A549 (cell line): ENCODE measurements around the gene FAM111B. TPM values are rescaled to one million over a fixed set of nuclear protein-coding genes. Genes with fewer than 3 reads are reported as not detected.

Experiments used
- ATAC-seq, 2 experiments: fragments of 200-7000 bp in 1 of 2; fragments of >200 bp in 1 of 2; cut with Nextera tagmentation in 1 of 2; cut with Tn5 transposase in 1 of 2; 3 replicates each; pipeline versions ENCODE4 v1.8.0 to v1.9.1; 2018 to 2020; ENCODE audit warnings: mild to moderate bottlenecking in 1 of 2, moderate library complexity in 1 of 2
- CTCF ChIA-PET: fragments of 300-600 bp; sonication (Branson Sonifier 250); formaldehyde crosslinking; extraction: SDS; loops from one replicate; lab custom pipeline; 2021; ENCODE audit warnings: antibody characterized with exemption, inconsistent platforms; lab: Yijun Ruan, JAX
- POLR2A ChIA-PET: fragments of 350-600 bp; formaldehyde crosslinking; extraction: SDS; loops from one replicate; lab custom pipeline; 2021; ENCODE audit warnings: antibody characterized with exemption, inconsistent platforms; lab: Yijun Ruan, JAX
- DNase-seq, 2 experiments: peaks; one replicate each; pipeline versions ENCODE4 v3.0.0 to v3.0.0-alpha.2; 2011 to 2016; ENCODE audit warnings: low read depth in 1 of 2, low spot score in 1 of 2
- FAIRE-seq: peaks from 2 replicates; lab custom pipeline; 2011; peaks lifted over from hg19 to GRCh38; lab: Jason Lieb, UNC
- H3K27ac ChIP-seq, 2 experiments: fragments of >200 bp; sonication (Bioruptor Twin); formaldehyde crosslinking; 3 replicates each; pipeline ENCODE4 v1.5.1; 2016 to 2017
- H3K4me1 ChIP-seq: fragments of >200 bp; sonication (Bioruptor Twin); formaldehyde crosslinking; 3 replicates; pipeline ENCODE4 v1.6.1; 2016
- H3K4me2 ChIP-seq: fragments of >200 bp; sonication (Bioruptor Twin); formaldehyde crosslinking; 3 replicates; pipeline ENCODE4 v1.6.1; 2016
- H3K4me3 ChIP-seq: fragments of >200 bp; sonication (Bioruptor Twin); formaldehyde crosslinking; 3 replicates; pipeline ENCODE4 v1.5.1; 2016
- H3K9me3 ChIP-seq: fragments of >200 bp; sonication (Bioruptor Twin); formaldehyde crosslinking; 3 replicates; pipeline ENCODE4 v1.6.1; 2016
- ATOH8 ChIP-seq: fragments of 250-450 bp; sonication (Bioruptor Pico); IDR thresholded peaks from 2 replicates; pipeline ENCODE4 v1.5.0; 2020; ENCODE audit warnings: low read depth, mild to moderate bottlenecking, moderate library complexity
- CBX2 ChIP-seq: fragments of 200-600 bp; sonication (generic); IDR thresholded peaks from 2 replicates; pipeline ENCODE4 v1.6.1; 2016; ENCODE audit warnings: low read depth, mild to moderate bottlenecking, borderline replicate concordance
- CBX8 ChIP-seq: fragments of 200-600 bp; sonication (generic); IDR thresholded peaks from 2 replicates; pipeline ENCODE4 v1.6.1; 2016
- CEBPB ChIP-seq, 2 experiments: fragments of >200 bp in 1 of 2; sonication (Bioruptor Twin) in 1 of 2; formaldehyde crosslinking in 1 of 2; IDR thresholded peaks; 2 replicates each; pipeline ENCODE4 v1.6.1; 2012 to 2016
- CHD2 ChIP-seq: fragments of 150-350 bp; IDR thresholded peaks from 2 replicates; pipeline ENCODE4 v1.6.1; 2014; ENCODE audit warnings: low read length; ENCODE audit not compliant: partially characterized antibody
- CHD4 ChIP-seq: fragments of 200-600 bp; sonication (generic); IDR thresholded peaks from 2 replicates; pipeline ENCODE4 v1.6.1; 2016; ENCODE audit warnings: antibody characterized with exemption, mild to moderate bottlenecking, borderline replicate concordance
- FOSL2 ChIP-seq, 2 experiments: fragments of 450-650 bp in 1 of 2; fragments of >200 bp in 1 of 2; sonication (Bioruptor Twin) in 1 of 2; formaldehyde crosslinking; IDR thresholded peaks; 2 replicates each; pipeline versions ENCODE4 v1.5.0 to v1.6.1; 2016 to 2020; ENCODE audit warnings: mild to moderate bottlenecking in 1 of 2, moderate library complexity in 1 of 2
- FOXS1 ChIP-seq: fragments of 250-450 bp; sonication (Bioruptor Pico); IDR thresholded peaks from 2 replicates; pipeline ENCODE4 v1.5.0; 2020; ENCODE audit warnings: mild to moderate bottlenecking, moderate library complexity
- GATA3 ChIP-seq: IDR thresholded peaks from 2 replicates; pipeline ENCODE4 v1.6.1; 2012; ENCODE audit warnings: borderline replicate concordance
- HEYL ChIP-seq: fragments of 250-450 bp; sonication (Bioruptor Pico); IDR thresholded peaks from 2 replicates; pipeline ENCODE4 v1.8.0; 2021; ENCODE audit warnings: mild to moderate bottlenecking, moderate library complexity
- HOXA7 ChIP-seq: fragments of 250-450 bp; sonication (Bioruptor Pico); IDR thresholded peaks from 2 replicates; pipeline ENCODE4 v1.5.0; 2020; ENCODE audit warnings: mild to moderate bottlenecking, moderate library complexity
- KDM1A ChIP-seq: fragments of 200-600 bp; sonication (generic); IDR thresholded peaks from 2 replicates; pipeline ENCODE4 v1.6.1; 2016; ENCODE audit warnings: low read depth, mild to moderate bottlenecking
- MAZ ChIP-seq: fragments of 150-350 bp; IDR thresholded peaks from 2 replicates; pipeline ENCODE4 v1.6.1; 2014; ENCODE audit warnings: antibody characterized with exemption, low read depth, low read length, borderline replicate concordance
- NFE2L2 ChIP-seq: fragments of 150-350 bp; conservative IDR thresholded peaks from 2 replicates; pipeline ENCODE4 v1.6.1; 2014; ENCODE audit warnings: low read length
- NPAS2 ChIP-seq: fragments of 250-450 bp; sonication (Bioruptor Pico); IDR thresholded peaks from 2 replicates; pipeline ENCODE4 v1.8.0; 2022; ENCODE audit warnings: mild to moderate bottlenecking, moderate library complexity, borderline replicate concordance
- NR3C1 ChIP-seq: fragments of >200 bp; sonication (Bioruptor Twin); formaldehyde crosslinking; IDR thresholded peaks from 3 replicates; pipeline ENCODE4 v1.6.1; 2017
- POLR2A ChIP-seq: IDR thresholded peaks from 2 replicates; pipeline ENCODE4 v1.6.1; 2012; ENCODE audit warnings: mild to moderate bottlenecking, low read length
- RARB ChIP-seq: fragments of 250-450 bp; sonication (Bioruptor Pico); IDR thresholded peaks from 2 replicates; pipeline ENCODE4 v1.8.0; 2021; ENCODE audit warnings: mild to moderate bottlenecking, moderate library complexity
- RFX5 ChIP-seq: fragments of 450-650 bp; IDR thresholded peaks from 2 replicates; pipeline ENCODE4 v1.7.1; 2014; ENCODE audit warnings: antibody characterized with exemption, mild to moderate bottlenecking, moderate library complexity
- SREBF2 ChIP-seq: fragments of 450-650 bp; IDR thresholded peaks from 2 replicates; pipeline ENCODE4 v1.6.1; 2014; ENCODE audit warnings: mild to moderate bottlenecking, moderate library complexity
- TFCP2L1 ChIP-seq: fragments of 250-450 bp; sonication (Bioruptor Pico); IDR thresholded peaks from 2 replicates; pipeline ENCODE4 v1.5.0; 2021; ENCODE audit warnings: mild to moderate bottlenecking
- ZFP36 ChIP-seq: fragments of 450-650 bp; IDR thresholded peaks from 2 replicates; pipeline ENCODE4 v1.6.1; 2014; ENCODE audit warnings: borderline replicate concordance; ENCODE audit not compliant: partially characterized antibody
- ZSCAN20 ChIP-seq: fragments of 250-450 bp; sonication (Bioruptor Pico); IDR thresholded peaks from 2 replicates; pipeline ENCODE4 v1.8.0; 2022; ENCODE audit warnings: mild to moderate bottlenecking, moderate library complexity
- WGBS: methylation state at CpG from one replicate; pipeline ENCODE4 v1.1.6; 2017; ENCODE audit errors: missing lambda C conversion rate; 5-methylcytosine and 5-hydroxymethylcytosine counted together
- polyA plus RNA-seq, 4 experiments: library from polyadenylated mRNA; depleted of rRNA in 3 of 4; stranded (reverse); fragments of >200 nt; fragmentation: RNase III in 1 of 4; extraction: RNeasy Plus Mini Kit Qiagen cat#74134 plus additional on column Dnase treatment in 1 of 4; gene quantifications; 2 replicates in 3 of 4; 3 replicates in 1 of 4; pipeline ENCODE4 v1.2.3, GENCODE V29; 2011 to 2017
- TF ChIP-seq, protein P1 (sequence below): fragments of >200 bp; sonication (Bioruptor Twin); formaldehyde crosslinking; IDR thresholded peaks from 2 replicates; pipeline ENCODE4 v1.6.1; 2016
- TF ChIP-seq, protein P2 (sequence below): fragments of 450-650 bp; IDR thresholded peaks from 2 replicates; pipeline ENCODE4 v1.6.1; 2014; ENCODE audit warnings: antibody characterized with exemption
- TF ChIP-seq, protein P3 (sequence below): fragments of >200 bp; sonication (Bioruptor Twin); formaldehyde crosslinking; IDR thresholded peaks from 3 replicates; pipeline ENCODE4 v1.6.1; 2016

Gene FAM111B
- polyA plus RNA-seq, 2 of the 4 experiments (the other 2 are of a cell fraction), result 6.9 to 11.0 TPM

DNA sequence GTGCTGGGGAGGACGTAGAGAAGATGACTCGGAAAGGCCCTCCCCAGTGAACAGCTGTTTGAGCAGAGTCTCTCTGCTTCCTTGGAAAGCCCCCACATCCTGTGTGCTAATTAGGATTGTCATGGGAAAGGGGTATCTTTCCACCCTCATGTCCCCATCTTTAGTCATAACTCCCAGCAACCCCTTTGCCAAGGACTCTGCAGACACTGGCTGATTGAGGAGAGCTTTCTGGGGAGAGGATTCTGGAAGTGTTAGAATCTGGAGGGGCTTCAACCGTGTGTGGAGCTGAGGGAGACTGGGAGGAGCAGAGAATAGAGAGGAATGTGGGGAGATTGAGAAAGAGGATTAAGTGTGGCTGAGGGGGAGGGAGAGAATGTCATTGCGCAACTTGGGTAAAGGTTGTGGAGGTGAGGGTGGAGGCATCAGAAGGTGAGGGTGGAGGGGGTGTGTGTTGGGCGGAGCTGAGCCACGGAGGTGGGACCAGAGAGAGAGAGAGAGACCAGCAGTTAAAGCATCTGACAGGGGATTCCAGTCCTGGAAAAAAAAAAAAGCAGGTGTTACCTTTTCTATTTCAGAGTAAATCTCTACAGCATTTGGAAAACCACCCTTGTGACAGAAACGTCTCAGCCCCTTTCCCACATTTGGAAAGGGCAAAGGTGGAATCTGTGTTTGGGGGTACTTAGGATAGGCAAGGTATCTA, 67.1 kb downstream of the FAM111B start:
- 62% methylated on average over 7 of the region's 7 CpGs for WGBS
- CTCF ChIA-PET, result interaction anchor here (0.6 to 9.8 kb wide), 9 partner anchors 13 to 315 kb away, joined by 3 to 161 read pairs (median 4); partner anchors contain the start of gene FAM111A
- H3K4me2 ChIP-seq, result peak overlapping the region; percentile 99
- POLR2A ChIA-PET, result no interaction called here
- FAIRE-seq (no peak), DNase-seq (no peak), ATAC-seq (no peak)
- no peak overlapping the region for H3K4me3 ChIP-seq
- peaks cover 26% of the 10 kb centered on the region for H3K4me1 ChIP-seq
- peak overlapping the region in 1 of 2 experiments; percentile 93; a peak in 3 of 6 replicates for H3K27ac ChIP-seq
- H3K9me3 ChIP-seq, result no peaks in the 10 kb centered on the region
- TF ChIP-seq CEBPB (IDR thresholded peaks at IDR 0.05) (peak; percentile 88 to 91), FOXS1 (CRISPR knock-in tag) (no peak)
- TF ChIP-seq, protein P1, sequence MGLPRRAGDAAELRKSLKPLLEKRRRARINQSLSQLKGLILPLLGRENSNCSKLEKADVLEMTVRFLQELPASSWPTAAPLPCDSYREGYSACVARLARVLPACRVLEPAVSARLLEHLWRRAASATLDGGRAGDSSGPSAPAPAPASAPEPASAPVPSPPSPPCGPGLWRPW, result 0 out of 2 replicates have a peak, but pooled peaks have one; percentile 24

GRCh38 chr11:59174664-59175033, 67.6 kb downstream of the FAM111B start:
- WGBS, result 74% methylated on average over 7 of the region's 7 CpGs
- POLR2A ChIA-PET, result no interaction called here
- FAIRE-seq, result no peak

GRCh38 chr11:59175091-59175501, 68.1 kb downstream of the FAM111B start:
- no peak overlapping the region for H3K4me3 ChIP-seq
- POLR2A ChIA-PET, result no interaction called here

More at GRCh38 chr11:59174664-59175033, 67.6 kb downstream of the FAM111B start:
- CTCF ChIA-PET, result interaction anchor here (0.6 to 9.8 kb wide), 9 partner anchors 12 to 314 kb away, joined by 3 to 161 read pairs (median 4); partner anchors contain the start of gene FAM111A
- no peak for TF ChIP-seq KDM1A
- no peak for TF ChIP-seq RARB (CRISPR knock-in tag)
- no peak for TF ChIP-seq ZFP36
- TF ChIP-seq, protein P2, sequence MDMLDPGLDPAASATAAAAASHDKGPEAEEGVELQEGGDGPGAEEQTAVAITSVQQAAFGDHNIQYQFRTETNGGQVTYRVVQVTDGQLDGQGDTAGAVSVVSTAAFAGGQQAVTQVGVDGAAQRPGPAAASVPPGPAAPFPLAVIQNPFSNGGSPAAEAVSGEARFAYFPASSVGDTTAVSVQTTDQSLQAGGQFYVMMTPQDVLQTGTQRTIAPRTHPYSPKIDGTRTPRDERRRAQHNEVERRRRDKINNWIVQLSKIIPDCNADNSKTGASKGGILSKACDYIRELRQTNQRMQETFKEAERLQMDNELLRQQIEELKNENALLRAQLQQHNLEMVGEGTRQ, result no peak
- TF ChIP-seq HOXA7 (CRISPR knock-in tag), result no peak
- no peak for TF ChIP-seq ZSCAN20 (CRISPR knock-in tag)
- no peak for TF ChIP-seq CBX2
- no peak for TF ChIP-seq SREBF2
- no peak for TF ChIP-seq GATA3
- TF ChIP-seq TFCP2L1 (CRISPR knock-in tag), result no peak
- no peak for TF ChIP-seq HEYL
- TF ChIP-seq, protein P1, result no peak
- no peak for TF ChIP-seq CHD2
- no peak for TF ChIP-seq NFE2L2
- TF ChIP-seq, all 56 proteins: peak for 0
- Histone ChIP-seq H3K4me2 (peak overlapping the region; percentile 99), H3K4me3 (no peak overlapping the region), H3K9me3 (no peaks in the 10 kb centered on the region), H3K27ac (0 out of 6 replicates have a peak overlapping the region, but pooled peaks of 1 of the 2 experiments have one; percentile 3), H3K4me1 (peaks cover 26% of the 10 kb centered on the region)
- DNase-seq (peak in 1 of 2 experiments; percentile 24), ATAC-seq (peak in 1 of 2 experiments; percentile 4; a peak in 3 of 6 replicates)

More at GRCh38 chr11:59175091-59175501, 68.1 kb downstream of the FAM111B start:
- peaks cover 26% of the 10 kb centered on the region for H3K4me1 ChIP-seq
- H3K27ac ChIP-seq, result 0 out of 6 replicates have a peak overlapping the region, but pooled peaks of 1 of the 2 experiments have one; percentile 3
- ATAC-seq (no peak), FAIRE-seq (no peak), DNase-seq (no peak)
- CTCF ChIA-PET, result interaction anchor here (1.1 to 9.8 kb wide), 7 partner anchors 12 to 314 kb away, joined by 3 to 161 read pairs (median 4); partner anchors contain the start of gene FAM111A
- TF ChIP-seq MAZ (no peak), NR3C1 (no peak), HOXA7 (CRISPR knock-in tag) (no peak), POLR2A (no peak), ATOH8 (CRISPR knock-in tag) (no peak), TFCP2L1 (CRISPR knock-in tag) (no peak), NPAS2 (no peak), CHD4 (no peak), NFE2L2 (no peak), FOSL2 (IDR thresholded peaks at IDR 0.05) (no peak), FOSL2 (CRISPR knock-in tag; IDR thresholded peaks at IDR 0.05) (no peak), CBX8 (no peak), SREBF2 (no peak), RFX5 (no peak), KDM1A (no peak)
- TF ChIP-seq, protein P3, sequence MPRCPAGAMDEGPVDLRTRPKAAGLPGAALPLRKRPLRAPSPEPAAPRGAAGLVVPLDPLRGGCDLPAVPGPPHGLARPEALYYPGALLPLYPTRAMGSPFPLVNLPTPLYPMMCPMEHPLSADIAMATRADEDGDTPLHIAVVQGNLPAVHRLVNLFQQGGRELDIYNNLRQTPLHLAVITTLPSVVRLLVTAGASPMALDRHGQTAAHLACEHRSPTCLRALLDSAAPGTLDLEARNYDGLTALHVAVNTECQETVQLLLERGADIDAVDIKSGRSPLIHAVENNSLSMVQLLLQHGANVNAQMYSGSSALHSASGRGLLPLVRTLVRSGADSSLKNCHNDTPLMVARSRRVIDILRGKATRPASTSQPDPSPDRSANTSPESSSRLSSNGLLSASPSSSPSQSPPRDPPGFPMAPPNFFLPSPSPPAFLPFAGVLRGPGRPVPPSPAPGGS, result no peak
- TF ChIP-seq, protein P2, result no peak
- WGBS, result 79% methylated on average over 4 of the region's 4 CpGs
- H3K9me3 ChIP-seq, result no peaks in the 10 kb centered on the region
- H3K4me2 ChIP-seq, result peak overlapping the region; percentile 99
